Esophagus squamous epithelium (tissue), 5 donors: Measurements from ENCODE around the gene TPCN2. TPM values are rescaled to one million over a fixed set of nuclear protein-coding genes. Genes with fewer than 3 reads are reported as not detected.

ENCODE experiments used
- DNase-seq: peaks from one replicate; lab custom pipeline; 2025; lab: John Stamatoyannopoulos, UW
- H3K27ac ChIP-seq, 4 donors: fragments of 200-600 bp; sonication (generic); one replicate each; pipeline ENCODE4 v1.5.1; 2016 to 2019; ENCODE audit warnings: mild to moderate bottlenecking in 1 of 4
- H3K27me3 ChIP-seq, 4 donors: fragments of 200-600 bp; sonication (generic); 1 replicate in 3 of 4; 2 replicates in 1 of 4; pipeline versions ENCODE4 v1.5.1 to v1.6.0; 2017 to 2021; ENCODE audit warnings: antibody characterized with exemption in 1 of 4
- H3K36me3 ChIP-seq, 3 donors: fragments of 200-600 bp; sonication (generic); one replicate each; pipeline ENCODE4 v1.5.1; 2016 to 2019
- H3K4me1 ChIP-seq, 3 donors: fragments of 200-600 bp; sonication (generic); one replicate each; pipeline ENCODE4 v1.5.1; 2017 to 2019
- H3K4me3 ChIP-seq, 4 donors: fragments of 200-600 bp; sonication (generic); 1 replicate in 3 of 4; 2 replicates in 1 of 4; pipeline ENCODE4 v1.5.1; 2016 to 2019; ENCODE audit warnings: mild to moderate bottlenecking in 2 of 4, moderate library complexity in 1 of 4
- H3K9me3 ChIP-seq, 3 donors: fragments of 200-600 bp; sonication (generic); one replicate each; pipeline ENCODE4 v1.5.1; 2016 to 2019
- CTCF ChIP-seq, 6 experiments: fragments of 450-650 bp in 4 of 6; fragments of 200-600 bp in 2 of 6; sonication (generic) in 2 of 6; IDR thresholded peaks; one replicate each; pipeline ENCODE4 v1.5.1; 2016 to 2019; ENCODE audit warnings: antibody characterized with exemption in 6 of 6, mild to moderate bottlenecking in 4 of 6, moderate library complexity in 4 of 6
- POLR2A ChIP-seq, 4 donors: fragments of 450-650 bp; IDR thresholded peaks; one replicate each; pipeline ENCODE4 v1.6.1; 2017; ENCODE audit warnings: antibody characterized with exemption in 4 of 4, mild to moderate bottlenecking in 4 of 4, moderate library complexity in 3 of 4
- WGBS, 2 donors: methylation state at CpG; one replicate each; pipeline ENCODE4 v1.1.5; 2018; 5-methylcytosine and 5-hydroxymethylcytosine counted together
- intact Hi-C: fragments of 100-400 bp; cut with DNase I; formaldehyde crosslinking; loops from one replicate; pipeline ENCODE4 v1.15.0; 2022
- total RNA-seq, 4 donors: library from RNA; depleted of rRNA; stranded (reverse); fragments of >200 nt; gene quantifications; one replicate each; pipeline ENCODE4 v1.1.0, GENCODE V29; 2016
- donor health status: DM: yes; HTN: yes; CAD: no.

The TPCN2 gene
- total RNA-seq, 4 donors from 2014 or later = 7.9 to 12.0 (median 9.1) TPM

DNA sequence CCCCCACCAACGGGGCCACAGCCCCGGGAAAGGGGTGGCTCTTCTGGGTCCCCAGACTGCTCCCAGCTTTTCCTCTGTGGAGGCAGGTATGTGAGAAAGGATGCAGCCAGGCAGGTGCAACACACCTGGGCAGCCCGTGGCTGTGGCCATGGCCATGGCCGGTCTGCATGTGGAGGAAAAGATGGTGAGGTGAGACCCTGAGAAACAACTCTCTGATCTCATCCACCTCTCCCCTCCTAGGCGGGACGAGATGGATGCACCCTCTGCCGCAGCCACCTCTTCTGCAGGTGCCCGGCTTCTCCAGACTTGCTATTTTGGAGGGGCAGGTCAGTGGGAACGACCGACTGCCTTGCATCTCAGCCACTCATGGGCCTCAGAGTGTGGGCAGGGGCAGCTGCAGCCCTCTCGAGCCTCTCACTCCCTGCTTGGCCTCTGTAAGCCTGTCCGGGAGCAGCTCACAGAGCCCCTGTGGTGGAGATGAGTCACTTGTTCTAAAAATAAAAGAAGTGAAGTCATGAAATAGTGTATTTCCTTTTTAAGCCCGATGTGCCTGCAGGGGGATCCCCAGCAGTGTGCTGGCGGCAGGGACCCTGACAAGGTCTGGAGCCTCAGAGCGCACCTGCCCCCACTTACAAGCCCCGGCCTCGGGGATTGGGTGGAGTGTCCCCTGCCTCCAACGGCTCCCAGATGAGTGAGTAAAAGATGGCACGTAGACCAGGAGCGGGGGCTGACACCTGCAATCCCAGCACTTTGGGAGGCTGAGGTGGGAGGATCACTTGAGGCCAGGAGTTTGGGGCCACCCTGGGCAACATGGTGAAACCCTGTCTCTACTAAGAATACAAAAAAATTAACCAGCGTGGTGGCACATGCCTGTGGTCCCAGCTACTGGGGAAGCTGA is 117.7 kb downstream of the TPCN2 start:
- no peak for DNase-seq
- no peak overlapping the region for H3K27ac ChIP-seq
- 52 to 53% methylated on average over 5 to 7 of the region's 21 CpGs for WGBS, 2 donors

DNA sequence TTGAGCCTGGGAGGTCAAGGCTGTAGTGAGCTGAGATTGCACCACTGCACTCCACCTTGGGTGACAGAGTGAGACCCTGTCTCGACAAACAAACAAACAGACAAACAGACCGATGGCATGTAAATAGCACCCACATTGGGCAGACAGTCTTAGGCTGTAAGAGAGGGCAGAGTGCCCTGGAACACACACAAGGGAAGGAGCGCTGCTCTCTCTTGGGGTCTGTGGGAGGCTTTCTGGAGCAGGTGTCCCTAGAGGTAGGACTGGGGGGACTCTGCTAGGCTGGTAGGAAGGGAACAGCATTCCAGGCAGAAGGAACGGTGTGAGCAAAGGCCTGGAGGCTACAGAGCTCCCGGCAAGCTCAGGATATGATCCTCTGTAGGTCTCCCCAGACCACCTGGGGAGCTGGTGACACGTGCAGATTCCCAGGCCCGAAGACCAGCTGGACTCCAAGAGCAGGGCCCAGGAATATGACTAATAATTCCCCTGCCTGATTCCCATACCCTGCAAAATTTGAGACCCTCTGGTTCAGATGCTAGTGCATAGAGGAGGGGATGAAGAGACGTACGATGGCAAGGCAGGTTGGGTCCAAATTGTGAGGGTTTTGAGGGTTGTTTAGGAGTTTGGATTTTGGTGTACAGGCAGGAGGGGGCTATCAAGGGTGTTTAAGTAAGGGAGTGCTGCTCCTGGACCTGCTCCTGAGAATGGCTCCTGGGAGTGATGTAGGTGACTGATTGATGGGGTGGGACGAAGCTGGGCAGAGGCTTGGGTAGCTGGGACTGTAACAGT is 118.6 kb downstream of the TPCN2 start:
- Histone ChIP-seq H3K9me3 (no peaks in the 10 kb centered on the region), H3K4me1 (peaks cover 7 to 13% (median 8%) of the 10 kb centered on the region in 3 donors), H3K27ac (no peak overlapping the region), H3K36me3 (no peaks in the 10 kb centered on the region), H3K27me3 (peaks cover 0 to 16% (median 0%) of the 10 kb centered on the region in 4 donors), H3K4me3 (no peak overlapping the region)
- intact Hi-C loops = no loop called here
- TF ChIP-seq CTCF (IDR thresholded peaks at IDR 0.05) = no peak
- TF ChIP-seq POLR2A (IDR thresholded peaks at IDR 0.05) = no peak
- WGBS, 2 donors = 79 to 82% methylated on average over 8 of the region's 10 CpGs
- no peak for DNase-seq

More for the DNA sequence above, 117.7 kb downstream of the TPCN2 start:
- H3K4me1 ChIP-seq = peaks cover 7 to 13% (median 8%) of the 10 kb centered on the region in 3 donors
- H3K27me3 ChIP-seq = peaks cover 0 to 16% (median 0%) of the 10 kb centered on the region in 4 donors
- TF ChIP-seq POLR2A (IDR thresholded peaks at IDR 0.05) = no peak
- peak in 1 of 6 experiments; percentile 19 for TF ChIP-seq CTCF (IDR thresholded peaks at IDR 0.05)
- H3K36me3 ChIP-seq = no peaks in the 10 kb centered on the region
- no peaks in the 10 kb centered on the region for H3K9me3 ChIP-seq
- peak overlapping the region in 1 of 4 donors; percentile 13 for H3K4me3 ChIP-seq
- intact Hi-C loops = no loop called here

- Histone ChIP-seq H3K9me3 (no peaks in the 10 kb centered on the region), H3K27me3 (peaks cover 0 to 16% (median 0%) of the 10 kb centered on the region in 4 donors), H3K36me3 (no peaks in the 10 kb centered on the region), H3K4me3 (no peak overlapping the region), H3K27ac (no peak overlapping the region), H3K4me1 (peaks cover 7 to 13% (median 8%) of the 10 kb centered on the region in 3 donors)
- intact Hi-C loops = no loop called here
- 66 to 68% methylated on average over 7 to 8 of the region's 9 CpGs for WGBS, 2 donors
- no peak for DNase-seq
- TF ChIP-seq POLR2A (IDR thresholded peaks at IDR 0.05) = no peak
- TF ChIP-seq CTCF (IDR thresholded peaks at IDR 0.05) = no peak
These were observed 119.4 kb downstream of the TPCN2 start for GRCh38 chr11:69167916-69168691.

- peaks cover 0 to 16% (median 0%) of the 10 kb centered on the region in 4 donors for H3K27me3 ChIP-seq
- H3K27ac ChIP-seq = no peak overlapping the region
- H3K4me1 ChIP-seq = peaks cover 7 to 21% (median 8%) of the 10 kb centered on the region in 3 donors
- no peak for DNase-seq
- no peak overlapping the region for H3K4me3 ChIP-seq
- H3K36me3 ChIP-seq = no peaks in the 10 kb centered on the region
- intact Hi-C loops = no loop called here
- 98 to 100% methylated on average over 3 of the region's 3 CpGs for WGBS, 2 donors
- H3K9me3 ChIP-seq = no peaks in the 10 kb centered on the region
- no peak for TF ChIP-seq POLR2A (IDR thresholded peaks at IDR 0.05)
- TF ChIP-seq CTCF (IDR thresholded peaks at IDR 0.05) = no peak
These were observed 120.7 kb downstream of the TPCN2 start for GRCh38 chr11:69169479-69169878.
